ENCODE results near the gene C19orf81. TPM values are rescaled to one million over a fixed set of nuclear protein-coding genes. Genes with fewer than 3 reads are reported as not detected.
A peak's percentile ranks its signal among the peaks of the same experiment; 100 is the strongest.
"Not testable (repeated sequence)": the region's sequence is repeated elsewhere in the genome, so short reads cannot be mapped to it uniquely, and the experiment has no call there.

The C19orf81 gene
- polyA plus RNA-seq: 1.3 TPM

GRCh38 chr19:50649433-50650391, at the start of gene C19orf81:
Gene C19orf81, plus strand, starts transcription at chr19:50649445. Its CDS starts 0 bp downstream, at chr19:50649445.
- Mint-ChIP-seq H3K27ac (no peak within 1 kb of the TSS), H3K4me3 (no peak within 1 kb of the TSS), H3K36me3 (peaks cover 2% of the 10 kb centered on the region), H3K9me3 (peaks cover 5 to 11% (median 10%) of the 10 kb centered on the region in 3 donors), H3K4me1 (no peaks in the 10 kb centered on the region), H3K27me3 (peaks cover 8% of the 10 kb centered on the region)

GRCh38 chr19:50601407-50602088, 47.7 kb upstream of the C19orf81 start:
- Mint-ChIP-seq H3K27ac (no peak overlapping the region), H3K4me1 (no peaks in the 10 kb centered on the region), H3K36me3 (peaks cover 9% of the 10 kb centered on the region), H3K27me3 (peaks cover 19% of the 10 kb centered on the region), H3K4me3 (no peak overlapping the region), H3K9me3 (peaks cover 0 to 2% (median 1%) of the 10 kb centered on the region in 3 donors)

GRCh38 chr19:50602089-50602422, 47.2 kb upstream of the C19orf81 start:
- Mint-ChIP-seq H3K27me3 (peaks cover 19% of the 10 kb centered on the region), H3K9me3 (peaks cover under 1 to 3% (median 1%) of the 10 kb centered on the region in 3 donors)

GRCh38 chr19:50602496-50602895, 46.7 kb upstream of the C19orf81 start:
- H3K36me3 Mint-ChIP-seq: peaks cover 12% of the 10 kb centered on the region
- peaks cover 1 to 5% (median 3%) of the 10 kb centered on the region in 3 donors for H3K9me3 Mint-ChIP-seq
- peaks cover 0 to 2% (median 0%) of the 10 kb centered on the region in 3 donors for H3K4me1 Mint-ChIP-seq
- no peak overlapping the region for H3K4me3 Mint-ChIP-seq
- H3K27ac Mint-ChIP-seq: no peak overlapping the region
- H3K27me3 Mint-ChIP-seq: peaks cover 19% of the 10 kb centered on the region

More at GRCh38 chr19:50602089-50602422, 47.2 kb upstream of the C19orf81 start:
- H3K27ac Mint-ChIP-seq: no peak overlapping the region
- H3K4me1 Mint-ChIP-seq: no peaks in the 10 kb centered on the region
- H3K4me3 Mint-ChIP-seq: no peak overlapping the region
- H3K36me3 Mint-ChIP-seq: peaks cover 9% of the 10 kb centered on the region

- peaks cover 1 to 5% (median 3%) of the 10 kb centered on the region in 3 donors for H3K9me3 Mint-ChIP-seq
- no peak overlapping the region for H3K27ac Mint-ChIP-seq
- no peak overlapping the region for H3K4me3 Mint-ChIP-seq
- peaks cover 19% of the 10 kb centered on the region for H3K27me3 Mint-ChIP-seq
- H3K36me3 Mint-ChIP-seq: peaks cover 8% of the 10 kb centered on the region
- peaks cover 0 to 2% (median 0%) of the 10 kb centered on the region in 3 donors for H3K4me1 Mint-ChIP-seq
Measured at GRCh38 chr19:50602935-50603334, 46.3 kb upstream of the C19orf81 start.

- not testable (repeated sequence) for H3K4me3 Mint-ChIP-seq, H3K36me3 Mint-ChIP-seq, H3K27ac Mint-ChIP-seq, H3K4me1 Mint-ChIP-seq
- H3K27me3 Mint-ChIP-seq: peaks cover 19% of the 10 kb centered on the region
- H3K9me3 Mint-ChIP-seq: peaks cover 4 to 11% (median 6%) of the 10 kb centered on the region in 3 donors
Measured at GRCh38 chr19:50604264-50605073, 44.8 kb upstream of the C19orf81 start.

- H3K9me3 Mint-ChIP-seq: peaks cover 4 to 11% (median 11%) of the 10 kb centered on the region in 3 donors
- not testable (repeated sequence) for H3K4me1 Mint-ChIP-seq, H3K27ac Mint-ChIP-seq, H3K36me3 Mint-ChIP-seq
- H3K27me3 Mint-ChIP-seq: peaks cover 19% of the 10 kb centered on the region
- H3K4me3 Mint-ChIP-seq: peak overlapping the region in 1 of 4 donors; percentile 84
Measured at GRCh38 chr19:50606059-50606836, 43.0 kb upstream of the C19orf81 start.

GRCh38 chr19:50607388-50607787, 41.9 kb upstream of the C19orf81 start:
- peaks cover 5% of the 10 kb centered on the region for H3K36me3 Mint-ChIP-seq
- peaks cover 19% of the 10 kb centered on the region for H3K27me3 Mint-ChIP-seq
- H3K9me3 Mint-ChIP-seq: peaks cover 4 to 11% (median 11%) of the 10 kb centered on the region in 3 donors
- no peak overlapping the region for H3K4me3 Mint-ChIP-seq
- peak overlapping the region in 1 of 3 donors; percentile 76 for H3K27ac Mint-ChIP-seq
- peaks cover 4 to 5% (median 4%) of the 10 kb centered on the region in 3 donors for H3K4me1 Mint-ChIP-seq

GRCh38 chr19:50607874-50608785, 41.1 kb upstream of the C19orf81 start:
- Mint-ChIP-seq H3K27me3 (peaks cover 13% of the 10 kb centered on the region), H3K4me3 (peak overlapping the region in 2 of 4 donors; percentile 65 to 72), H3K9me3 (peaks cover 3 to 11% (median 11%) of the 10 kb centered on the region in 3 donors), H3K27ac (peak overlapping the region in 1 of 3 donors; percentile 50), H3K4me1 (peaks cover 4 to 5% (median 4%) of the 10 kb centered on the region in 3 donors), H3K36me3 (peaks cover 3% of the 10 kb centered on the region)

- H3K4me3 Mint-ChIP-seq, H3K4me1 Mint-ChIP-seq, H3K27ac Mint-ChIP-seq, H3K9me3 Mint-ChIP-seq, H3K36me3 Mint-ChIP-seq, H3K27me3 Mint-ChIP-seq: not testable (repeated sequence)
Measured at GRCh38 chr19:50612504-50613404, 36.5 kb upstream of the C19orf81 start.

GRCh38 chr19:50618379-50618778, 30.9 kb upstream of the C19orf81 start:
- H3K27me3 Mint-ChIP-seq, H3K9me3 Mint-ChIP-seq, H3K27ac Mint-ChIP-seq, H3K4me3 Mint-ChIP-seq, H3K36me3 Mint-ChIP-seq, H3K4me1 Mint-ChIP-seq: not testable (repeated sequence)

GRCh38 chr19:50619184-50619583, 30.1 kb upstream of the C19orf81 start:
- not testable (repeated sequence) for H3K4me1 Mint-ChIP-seq, H3K27me3 Mint-ChIP-seq, H3K4me3 Mint-ChIP-seq, H3K36me3 Mint-ChIP-seq, H3K9me3 Mint-ChIP-seq, H3K27ac Mint-ChIP-seq

Data from IgD-negative memory B cell (primary cell).